Mesothelial cell of epicardium (in vitro differentiated cells): ENCODE results near the gene RAPGEF6. TPM values are rescaled to one million over a fixed set of nuclear protein-coding genes. Genes with fewer than 3 reads are reported as not detected.

Experiments used
- DNase-seq, 2 experiments: peaks; one replicate each; pipeline ENCODE4 v3.0.0; 2021; ENCODE audit warnings: low spot score in 2 of 2; ENCODE audit not compliant: unreplicated experiment in 2 of 2
- H3K27ac Mint-ChIP-seq: 2 replicates; pipeline ENCODE4 v1.8.0; 2021; ENCODE audit warnings: mixed read lengths
- H3K27me3 Mint-ChIP-seq: 2 replicates; pipeline ENCODE4 v1.8.0; 2021; ENCODE audit warnings: low read depth, mixed read lengths
- H3K36me3 Mint-ChIP-seq: 2 replicates; pipeline ENCODE4 v1.8.0; 2021; ENCODE audit warnings: mixed read lengths
- H3K4me1 Mint-ChIP-seq: 2 replicates; pipeline ENCODE4 v1.8.0; 2021; ENCODE audit warnings: mixed read lengths
- H3K4me3 Mint-ChIP-seq: 2 replicates; pipeline ENCODE4 v1.8.0; 2021; ENCODE audit warnings: mild to moderate bottlenecking, moderate library complexity, mixed read lengths
- H3K9me3 Mint-ChIP-seq: 2 replicates; pipeline ENCODE4 v1.8.0; 2021; ENCODE audit warnings: mixed read lengths
- CTCF ChIP-seq: fragments of 200-600 bp; sonication (generic); IDR thresholded peaks from one replicate; pipeline ENCODE4 v1.5.0; 2021; ENCODE audit warnings: antibody characterized with exemption; ENCODE audit not compliant: unreplicated experiment
- total RNA-seq: library from RNA; stranded (reverse); gene quantifications from 3 replicates; pipeline ENCODE4 v1.2.1, GENCODE V29; 2021

The RAPGEF6 gene
- total RNA-seq, 1 donor from 2014 or later = 29.0 TPM

GRCh38 chr5:131389869-131390265 lies 245.2 kb downstream of the RAPGEF6 start:
- no peaks in the 10 kb centered on the region for H3K4me1 Mint-ChIP-seq
- no peak for TF ChIP-seq CTCF
- no peaks in the 10 kb centered on the region for H3K9me3 Mint-ChIP-seq
- no peak overlapping the region for H3K27ac Mint-ChIP-seq
- peaks cover 28% of the 10 kb centered on the region for H3K36me3 Mint-ChIP-seq
- no peak for DNase-seq
- no peaks in the 10 kb centered on the region for H3K27me3 Mint-ChIP-seq
- no peak overlapping the region for H3K4me3 Mint-ChIP-seq

- Mint-ChIP-seq H3K9me3 (no peaks in the 10 kb centered on the region), H3K4me1 (no peaks in the 10 kb centered on the region), H3K27me3 (no peaks in the 10 kb centered on the region), H3K27ac (no peak overlapping the region), H3K4me3 (no peak overlapping the region), H3K36me3 (peaks cover 28% of the 10 kb centered on the region)
- no peak for DNase-seq
- no peak for TF ChIP-seq CTCF
Observed at GRCh38 chr5:131389096-131389868, 245.7 kb downstream of the RAPGEF6 start.

- no peaks in the 10 kb centered on the region for H3K4me1 Mint-ChIP-seq
- no peak for TF ChIP-seq CTCF
- H3K27me3 Mint-ChIP-seq = no peaks in the 10 kb centered on the region
- no peak overlapping the region for H3K27ac Mint-ChIP-seq
- no peaks in the 10 kb centered on the region for H3K9me3 Mint-ChIP-seq
- no peak for DNase-seq
- H3K4me3 Mint-ChIP-seq = no peak overlapping the region
- H3K36me3 Mint-ChIP-seq = peaks cover 12% of the 10 kb centered on the region
Observed at GRCh38 chr5:131387255-131387654, 247.8 kb downstream of the RAPGEF6 start.

- Mint-ChIP-seq H3K4me1 (no peaks in the 10 kb centered on the region), H3K4me3 (no peak overlapping the region), H3K27me3 (no peaks in the 10 kb centered on the region), H3K9me3 (no peaks in the 10 kb centered on the region), H3K36me3 (peaks cover 9% of the 10 kb centered on the region), H3K27ac (no peak overlapping the region)
- no peak for TF ChIP-seq CTCF
- no peak for DNase-seq
Observed at GRCh38 chr5:131386779-131387178, 248.2 kb downstream of the RAPGEF6 start.

- H3K4me3 Mint-ChIP-seq = no peak overlapping the region
- peaks cover 7% of the 10 kb centered on the region for H3K36me3 Mint-ChIP-seq
- H3K4me1 Mint-ChIP-seq = no peaks in the 10 kb centered on the region
- DNase-seq = no peak
- no peaks in the 10 kb centered on the region for H3K9me3 Mint-ChIP-seq
- H3K27me3 Mint-ChIP-seq = no peaks in the 10 kb centered on the region
- no peak for TF ChIP-seq CTCF
- H3K27ac Mint-ChIP-seq = no peak overlapping the region
Observed at GRCh38 chr5:131386124-131386523, 248.9 kb downstream of the RAPGEF6 start.
